Measurements from ENCODE around the gene IGF2.

DNA sequence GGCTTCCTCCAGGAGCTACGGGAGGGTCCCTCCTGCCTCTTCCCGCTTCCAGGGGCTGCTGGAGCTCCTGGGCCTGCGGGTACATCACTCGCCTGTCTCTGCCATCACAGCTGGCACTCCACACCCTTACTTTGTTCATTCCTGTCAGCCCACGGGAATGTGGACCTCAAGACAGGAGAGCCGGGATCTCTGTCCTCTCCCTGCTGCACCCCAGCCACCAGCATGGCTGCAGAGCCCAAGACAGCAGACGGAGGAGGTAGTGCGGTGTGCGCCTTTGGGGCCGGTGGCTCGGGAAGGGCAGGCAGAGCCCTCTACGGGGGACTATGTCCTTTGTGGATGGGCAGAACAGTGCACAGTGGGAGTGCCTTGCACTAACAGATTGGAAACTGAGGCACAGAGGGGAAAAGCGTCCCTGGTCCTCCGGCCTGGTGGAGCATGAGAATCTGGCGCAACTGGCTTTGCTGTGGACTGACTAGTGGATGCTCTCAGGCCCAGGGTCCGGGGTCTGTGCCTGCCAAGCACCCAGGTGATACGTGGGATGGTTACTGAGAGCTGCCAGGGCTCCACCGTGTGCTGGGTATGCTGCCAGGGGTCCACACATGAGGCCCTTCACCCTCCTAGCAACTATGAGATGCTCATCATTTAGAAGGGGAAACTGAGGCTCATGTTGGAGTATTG, 47.3 kb downstream of the IGF2 start:
- TF ChIP-seq POLR2A (IDR thresholded peaks at IDR 0.05): no peak
- TF ChIP-seq, protein P1, sequence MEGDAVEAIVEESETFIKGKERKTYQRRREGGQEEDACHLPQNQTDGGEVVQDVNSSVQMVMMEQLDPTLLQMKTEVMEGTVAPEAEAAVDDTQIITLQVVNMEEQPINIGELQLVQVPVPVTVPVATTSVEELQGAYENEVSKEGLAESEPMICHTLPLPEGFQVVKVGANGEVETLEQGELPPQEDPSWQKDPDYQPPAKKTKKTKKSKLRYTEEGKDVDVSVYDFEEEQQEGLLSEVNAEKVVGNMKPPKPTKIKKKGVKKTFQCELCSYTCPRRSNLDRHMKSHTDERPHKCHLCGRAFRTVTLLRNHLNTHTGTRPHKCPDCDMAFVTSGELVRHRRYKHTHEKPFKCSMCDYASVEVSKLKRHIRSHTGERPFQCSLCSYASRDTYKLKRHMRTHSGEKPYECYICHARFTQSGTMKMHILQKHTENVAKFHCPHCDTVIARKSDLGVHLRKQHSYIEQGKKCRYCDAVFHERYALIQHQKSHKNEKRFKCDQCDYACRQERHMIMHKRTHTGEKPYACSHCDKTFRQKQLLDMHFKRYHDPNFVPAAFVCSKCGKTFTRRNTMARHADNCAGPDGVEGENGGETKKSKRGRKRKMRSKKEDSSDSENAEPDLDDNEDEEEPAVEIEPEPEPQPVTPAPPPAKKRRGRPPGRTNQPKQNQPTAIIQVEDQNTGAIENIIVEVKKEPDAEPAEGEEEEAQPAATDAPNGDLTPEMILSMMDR (IDR thresholded peaks at IDR 0.05): no peak

Measured in vagina (tissue), 2 donors.